WTC11 (cell line): ENCODE measurements around the gene KAT8. TPM values are rescaled to one million over a fixed set of nuclear protein-coding genes. Genes with fewer than 3 reads are reported as not detected.
"Not testable (repeated sequence)": the region's sequence is repeated elsewhere in the genome, so short reads cannot be mapped to it uniquely, and the experiment has no call there.

Experiments used
- ATAC-seq: fragments of 200-7000 bp; cut with Tn5 transposase; 2 replicates; pipeline ENCODE4 v1.10.0; 2021; ENCODE audit warnings: mild to moderate bottlenecking, moderate library complexity
- CTCF ChIA-PET: fragments of 300-600 bp; sonication (Branson Sonifier 250); formaldehyde crosslinking; loops from one replicate; lab custom pipeline; 2021; ENCODE audit warnings: antibody characterized with exemption; lab: Charles Lee
- POLR2A ChIA-PET: fragments of 350-600 bp; sonication (Branson Sonifier 250); formaldehyde crosslinking; loops from one replicate; lab custom pipeline; 2021; ENCODE audit warnings: antibody characterized with exemption; lab: Charles Lee
- DNase-seq: peaks from one replicate; pipeline ENCODE4 v3.0.0; 2021; ENCODE audit warnings: low spot score
- H3K27ac Mint-ChIP-seq: 2 replicates; pipeline ENCODE4 v1.8.0; 2021; ENCODE audit warnings: mixed read lengths
- H3K27me3 Mint-ChIP-seq: 2 replicates; pipeline ENCODE4 v1.8.0; 2021; ENCODE audit warnings: low read depth, mild to moderate bottlenecking, moderate library complexity, mixed read lengths
- H3K36me3 Mint-ChIP-seq: 2 replicates; pipeline ENCODE4 v1.8.0; 2021; ENCODE audit warnings: mixed read lengths
- H3K4me1 Mint-ChIP-seq: 2 replicates; pipeline ENCODE4 v1.8.0; 2022; ENCODE audit warnings: mixed read lengths
- H3K4me3 Mint-ChIP-seq: 2 replicates; pipeline ENCODE4 v1.8.0; 2021; ENCODE audit warnings: mild to moderate bottlenecking, moderate library complexity, mixed read lengths
- H3K9me3 Mint-ChIP-seq: 2 replicates; pipeline ENCODE4 v1.8.0; 2021; ENCODE audit warnings: mixed read lengths
- ELF4 ChIP-seq: sonication (generic); formaldehyde crosslinking; IDR thresholded peaks from 2 replicates; pipeline ENCODE4 v1.8.1; 2022; ENCODE audit warnings: low read depth, mild to moderate bottlenecking, moderate library complexity, missing genetic modification reagents
- FOXK1 ChIP-seq: sonication (generic); formaldehyde crosslinking; IDR thresholded peaks from 2 replicates; pipeline ENCODE4 v1.8.0; 2022; ENCODE audit warnings: mild to moderate bottlenecking, moderate library complexity, missing genetic modification reagents
- MYBL2 ChIP-seq: sonication (generic); formaldehyde crosslinking; IDR thresholded peaks from 2 replicates; pipeline ENCODE4 v1.8.1; 2023; ENCODE audit warnings: mild to moderate bottlenecking, moderate library complexity, missing genetic modification reagents
- NR1H2 ChIP-seq: sonication (generic); formaldehyde crosslinking; IDR thresholded peaks from 2 replicates; pipeline ENCODE4 v1.9.0; 2021; ENCODE audit warnings: mild to moderate bottlenecking, moderate library complexity, missing genetic modification reagents
- NR2C2 ChIP-seq: sonication (generic); formaldehyde crosslinking; IDR thresholded peaks from 2 replicates; pipeline ENCODE4 v1.8.0; 2022; ENCODE audit warnings: mild to moderate bottlenecking, missing genetic modification reagents
- SOX15 ChIP-seq: fragments of 250-450 bp; sonication (Bioruptor Pico); IDR thresholded peaks from 2 replicates; pipeline ENCODE4 v1.9.0; 2021; ENCODE audit warnings: mild to moderate bottlenecking
- SP1 ChIP-seq: sonication (generic); formaldehyde crosslinking; conservative IDR thresholded peaks from 2 replicates; pipeline ENCODE4 v1.8.1; 2022; ENCODE audit warnings: missing genetic modification reagents
- TCF7 ChIP-seq: sonication (generic); formaldehyde crosslinking; IDR thresholded peaks from 2 replicates; pipeline ENCODE4 v1.8.0; 2022; ENCODE audit warnings: mild to moderate bottlenecking, low read depth, missing genetic modification reagents, moderate library complexity
- TEAD4 ChIP-seq: sonication (generic); formaldehyde crosslinking; IDR thresholded peaks from 2 replicates; pipeline ENCODE4 v1.8.0; 2022; ENCODE audit warnings: mild to moderate bottlenecking, missing genetic modification reagents
- USF2 ChIP-seq: sonication (generic); formaldehyde crosslinking; IDR thresholded peaks from 2 replicates; pipeline ENCODE4 v1.8.1; 2023; ENCODE audit warnings: mild to moderate bottlenecking, missing genetic modification reagents, moderate library complexity
- ZNF232 ChIP-seq: sonication (generic); formaldehyde crosslinking; IDR thresholded peaks from 2 replicates; pipeline ENCODE4 v1.8.0; 2022; ENCODE audit warnings: mild to moderate bottlenecking, missing genetic modification reagents
- ZNF396 ChIP-seq: fragments of 250-450 bp; sonication (Bioruptor Pico); IDR thresholded peaks from 2 replicates; pipeline ENCODE4 v1.8.0; 2021; ENCODE audit warnings: mild to moderate bottlenecking, moderate library complexity, borderline replicate concordance
- ZNF416 ChIP-seq: fragments of 250-450 bp; sonication (Bioruptor Pico); IDR thresholded peaks from 2 replicates; pipeline ENCODE4 v1.9.0; 2021; ENCODE audit warnings: mild to moderate bottlenecking, inconsistent platforms
- ZNF671 ChIP-seq: fragments of 250-450 bp; sonication (Bioruptor Pico); IDR thresholded peaks from 2 replicates; pipeline ENCODE4 v1.8.0; 2021; ENCODE audit warnings: mild to moderate bottlenecking
- total RNA-seq: library from RNA; stranded (reverse); gene quantifications from 3 replicates; pipeline ENCODE4 v1.2.3, GENCODE V29; 2021
- TF ChIP-seq, protein P1 (sequence below): fragments of 250-450 bp; sonication (Bioruptor Pico); IDR thresholded peaks from 2 replicates; pipeline ENCODE4 v1.8.0; 2021; ENCODE audit warnings: mild to moderate bottlenecking
- TF ChIP-seq, protein P2 (sequence below): sonication (generic); formaldehyde crosslinking; conservative IDR thresholded peaks from 2 replicates; pipeline ENCODE4 v1.8.1; 2022; ENCODE audit warnings: mild to moderate bottlenecking, missing genetic modification reagents
- TF ChIP-seq, protein P3 (sequence below): sonication (generic); formaldehyde crosslinking; IDR thresholded peaks from 2 replicates; pipeline ENCODE4 v1.8.1; 2022; ENCODE audit warnings: low read depth, mild to moderate bottlenecking, moderate library complexity, missing genetic modification reagents, borderline replicate concordance

Gene KAT8
- total RNA-seq, 1 experiment from 2014 or later: 70.8 TPM

GRCh38 chr16:31149894-31150890 is 32.7 kb downstream of the KAT8 start, which contains the start of gene PRSS36:
TSS of gene PRSS36 (minus strand) at chr16:31150066. CDS start at chr16:31150035, 31 bp downstream.
- DNase-seq: no peak
- no peaks in the 10 kb centered on the region for H3K9me3 Mint-ChIP-seq
- no peak within 1 kb of the TSS for H3K27ac Mint-ChIP-seq
- peaks cover 28% of the 10 kb centered on the region for H3K27me3 Mint-ChIP-seq
- TF ChIP-seq FOXK1 (CRISPR knock-in tag): no peak
- no peak for TF ChIP-seq SP1 (CRISPR knock-in tag)
- TF ChIP-seq, all 79 proteins: peak for 0
- ChIA-PET CTCF (interaction anchor here (1.4 kb wide), 1 partner anchor 8 kb away, joined by 7 read pairs; no protein-coding TSS in a partner anchor), POLR2A (no interaction called here)
- no peaks in the 10 kb centered on the region for H3K36me3 Mint-ChIP-seq
- peaks cover 20% of the 10 kb centered on the region for H3K4me1 Mint-ChIP-seq
- peak within 1 kb of the TSS; percentile 18 for H3K4me3 Mint-ChIP-seq
- ATAC-seq: no peak

DNA sequence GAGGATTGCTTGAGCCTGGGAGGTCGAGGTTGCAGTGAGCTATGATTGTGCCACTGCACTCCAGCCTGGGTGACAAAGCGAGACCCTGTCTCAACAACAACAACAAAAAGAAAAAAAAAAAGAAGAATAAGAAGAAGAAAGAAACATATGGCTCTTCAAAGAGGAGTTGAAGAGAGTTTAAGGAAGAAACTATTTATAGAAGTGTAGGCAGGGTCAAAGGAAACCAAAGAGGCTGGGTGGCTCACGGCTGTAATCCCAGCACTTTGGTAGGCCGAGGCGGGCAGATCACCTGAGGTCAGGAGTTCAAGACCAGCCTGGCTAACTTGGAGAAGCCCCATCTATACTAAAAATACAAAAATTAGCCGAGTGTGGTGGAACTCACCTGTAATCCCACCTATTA is 33.5 kb downstream of the KAT8 start:
- ChIA-PET CTCF (interaction anchor here (1.4 to 2.0 kb wide), 2 partner anchors 9 kb away, joined by 4 to 7 read pairs; no protein-coding TSS in a partner anchor), POLR2A (interaction anchor here (0.7 kb wide), 1 partner anchor 109 kb away, joined by 4 read pairs; no protein-coding TSS in a partner anchor)
- not testable (repeated sequence) for DNase-seq

GRCh38 chr16:31157136-31157535 is 39.7 kb downstream of the KAT8 start:
- TF ChIP-seq NR1H2 (CRISPR knock-in tag) (no peak), TCF7 (CRISPR knock-in tag) (no peak), NR2C2 (CRISPR knock-in tag) (no peak), ZNF232 (CRISPR knock-in tag) (no peak), ELF4 (CRISPR knock-in tag) (no peak), ZNF396 (no peak)
- TF ChIP-seq, protein P1, sequence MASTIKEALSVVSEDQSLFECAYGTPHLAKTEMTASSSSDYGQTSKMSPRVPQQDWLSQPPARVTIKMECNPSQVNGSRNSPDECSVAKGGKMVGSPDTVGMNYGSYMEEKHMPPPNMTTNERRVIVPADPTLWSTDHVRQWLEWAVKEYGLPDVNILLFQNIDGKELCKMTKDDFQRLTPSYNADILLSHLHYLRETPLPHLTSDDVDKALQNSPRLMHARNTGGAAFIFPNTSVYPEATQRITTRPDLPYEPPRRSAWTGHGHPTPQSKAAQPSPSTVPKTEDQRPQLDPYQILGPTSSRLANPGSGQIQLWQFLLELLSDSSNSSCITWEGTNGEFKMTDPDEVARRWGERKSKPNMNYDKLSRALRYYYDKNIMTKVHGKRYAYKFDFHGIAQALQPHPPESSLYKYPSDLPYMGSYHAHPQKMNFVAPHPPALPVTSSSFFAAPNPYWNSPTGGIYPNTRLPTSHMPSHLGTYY (CRISPR knock-in tag): no peak
- TF ChIP-seq, protein P2, sequence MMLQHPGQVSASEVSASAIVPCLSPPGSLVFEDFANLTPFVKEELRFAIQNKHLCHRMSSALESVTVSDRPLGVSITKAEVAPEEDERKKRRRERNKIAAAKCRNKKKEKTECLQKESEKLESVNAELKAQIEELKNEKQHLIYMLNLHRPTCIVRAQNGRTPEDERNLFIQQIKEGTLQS (CRISPR knock-in tag): no peak
- Mint-ChIP-seq H3K4me1 (no peaks in the 10 kb centered on the region), H3K4me3 (no peak overlapping the region), H3K9me3 (no peaks in the 10 kb centered on the region), H3K27me3 (no peaks in the 10 kb centered on the region), H3K27ac (no peak overlapping the region), H3K36me3 (no peaks in the 10 kb centered on the region)
- no peak for ATAC-seq
- POLR2A ChIA-PET: interaction anchor here (1.1 kb wide), 1 partner anchor 106 kb away, joined by 4 read pairs; no protein-coding TSS in a partner anchor
- no peak for DNase-seq
- CTCF ChIA-PET: interaction anchor here (1.1 to 6.6 kb wide), 3 partner anchors 14 to 176 kb away, joined by 3 to 38 read pairs (median 6); no protein-coding TSS in a partner anchor

More for the DNA sequence above, 33.5 kb downstream of the KAT8 start:
- H3K9me3 Mint-ChIP-seq, H3K36me3 Mint-ChIP-seq, H3K27ac Mint-ChIP-seq, ATAC-seq, H3K4me3 Mint-ChIP-seq: not testable (repeated sequence)
- H3K4me1 Mint-ChIP-seq: peaks cover 20% of the 10 kb centered on the region
- H3K27me3 Mint-ChIP-seq: peaks cover 22% of the 10 kb centered on the region

- POLR2A ChIA-PET: interaction anchor here (1.4 kb wide), 1 partner anchor 12 kb away, joined by 3 read pairs; the partner anchor contains the start of gene FUS
- CTCF ChIA-PET: interaction anchor here (1.2 kb wide), 1 partner anchor 25 kb away, joined by 5 read pairs; no protein-coding TSS in a partner anchor
- H3K4me1 Mint-ChIP-seq: peaks cover 9% of the 10 kb centered on the region
These were observed 49.9 kb downstream of the KAT8 start for GRCh38 chr16:31167315-31167714.

More at GRCh38 chr16:31167315-31167714, 49.9 kb downstream of the KAT8 start:
- Mint-ChIP-seq H3K4me3 (no peak overlapping the region), H3K9me3 (peaks cover 5% of the 10 kb centered on the region; the same call in 1 of the 2 replicates), H3K27ac (no peak overlapping the region), H3K36me3 (no peaks in the 10 kb centered on the region), H3K27me3 (no peaks in the 10 kb centered on the region; the same call in 1 of the 2 replicates)
- TF ChIP-seq TEAD4 (CRISPR knock-in tag) (no peak), MYBL2 (no peak), ZNF416 (CRISPR knock-in tag) (no peak), SOX15 (no peak), ZNF671 (CRISPR knock-in tag) (no peak), USF2 (CRISPR knock-in tag) (no peak)
- TF ChIP-seq, protein P3, sequence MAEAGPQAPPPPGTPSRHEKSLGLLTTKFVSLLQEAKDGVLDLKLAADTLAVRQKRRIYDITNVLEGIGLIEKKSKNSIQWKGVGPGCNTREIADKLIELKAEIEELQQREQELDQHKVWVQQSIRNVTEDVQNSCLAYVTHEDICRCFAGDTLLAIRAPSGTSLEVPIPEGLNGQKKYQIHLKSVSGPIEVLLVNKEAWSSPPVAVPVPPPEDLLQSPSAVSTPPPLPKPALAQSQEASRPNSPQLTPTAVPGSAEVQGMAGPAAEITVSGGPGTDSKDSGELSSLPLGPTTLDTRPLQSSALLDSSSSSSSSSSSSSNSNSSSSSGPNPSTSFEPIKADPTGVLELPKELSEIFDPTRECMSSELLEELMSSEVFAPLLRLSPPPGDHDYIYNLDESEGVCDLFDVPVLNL (CRISPR knock-in tag): no peak
- DNase-seq: no peak
- ATAC-seq: no peak
